ENCODE measurements around the gene ANKRD30B.
"Not testable (repeated sequence)": the region's sequence is repeated elsewhere in the genome, so short reads cannot be mapped to it uniquely, and the experiment has no call there.

The ANKRD30B gene, protein sequence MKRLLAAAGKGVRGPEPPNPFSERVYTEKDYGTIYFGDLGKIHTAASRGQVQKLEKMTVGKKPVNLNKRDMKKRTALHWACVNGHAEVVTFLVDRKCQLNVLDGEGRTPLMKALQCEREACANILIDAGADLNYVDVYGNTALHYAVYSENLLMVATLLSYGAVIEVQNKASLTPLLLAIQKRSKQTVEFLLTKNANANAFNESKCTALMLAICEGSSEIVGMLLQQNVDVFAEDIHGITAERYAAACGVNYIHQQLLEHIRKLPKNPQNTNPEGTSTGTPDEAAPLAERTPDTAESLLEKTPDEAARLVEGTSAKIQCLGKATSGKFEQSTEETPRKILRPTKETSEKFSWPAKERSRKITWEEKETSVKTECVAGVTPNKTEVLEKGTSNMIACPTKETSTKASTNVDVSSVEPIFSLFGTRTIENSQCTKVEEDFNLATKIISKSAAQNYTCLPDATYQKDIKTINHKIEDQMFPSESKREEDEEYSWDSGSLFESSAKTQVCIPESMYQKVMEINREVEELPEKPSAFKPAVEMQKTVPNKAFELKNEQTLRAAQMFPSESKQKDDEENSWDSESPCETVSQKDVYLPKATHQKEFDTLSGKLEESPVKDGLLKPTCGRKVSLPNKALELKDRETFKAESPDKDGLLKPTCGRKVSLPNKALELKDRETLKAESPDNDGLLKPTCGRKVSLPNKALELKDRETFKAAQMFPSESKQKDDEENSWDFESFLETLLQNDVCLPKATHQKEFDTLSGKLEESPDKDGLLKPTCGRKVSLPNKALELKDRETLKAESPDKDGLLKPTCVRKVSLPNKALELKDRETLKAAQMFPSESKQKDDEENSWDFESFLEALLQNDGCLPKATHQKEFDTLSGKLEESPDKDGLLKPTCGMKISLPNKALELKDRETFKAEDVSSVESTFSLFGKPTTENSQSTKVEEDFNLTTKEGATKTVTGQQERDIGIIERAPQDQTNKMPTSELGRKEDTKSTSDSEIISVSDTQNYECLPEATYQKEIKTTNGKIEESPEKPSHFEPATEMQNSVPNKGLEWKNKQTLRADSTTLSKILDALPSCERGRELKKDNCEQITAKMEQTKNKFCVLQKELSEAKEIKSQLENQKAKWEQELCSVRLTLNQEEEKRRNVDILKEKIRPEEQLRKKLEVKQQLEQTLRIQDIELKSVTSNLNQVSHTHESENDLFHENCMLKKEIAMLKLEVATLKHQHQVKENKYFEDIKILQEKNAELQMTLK (N-terminal part only)

GRCh38 chr18:14747513-14748474 lies at the start of gene ANKRD30B:
Gene ANKRD30B, plus strand, starts transcription at chr18:14748172. Its CDS starts 248 bp downstream, at chr18:14748420.
- DNase-seq (ENCODE audit: low read depth) = no peak

- DNase-seq (ENCODE audit: low read depth) = not testable (repeated sequence)
Measured at GRCh38 chr18:14701286-14702040, 46.5 kb upstream of the ANKRD30B start.

DNA sequence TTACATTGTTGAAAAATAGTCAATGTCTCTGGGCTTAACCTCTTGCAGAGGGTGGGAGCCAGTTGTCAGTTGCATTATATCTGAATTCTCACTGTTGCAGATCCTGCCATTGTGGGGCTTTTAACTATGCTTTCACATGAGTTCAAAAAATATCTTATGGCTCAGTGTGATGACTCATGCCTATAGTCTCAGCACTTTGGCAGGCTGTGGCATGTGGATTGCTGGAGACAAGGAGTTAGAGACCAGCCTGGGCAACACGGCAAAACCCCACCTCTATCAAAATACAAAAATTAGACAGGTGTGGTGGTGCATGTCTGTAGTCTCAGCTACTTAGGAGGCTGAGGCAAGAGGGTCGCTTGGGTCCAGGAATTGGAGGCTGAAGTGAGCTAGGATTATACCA lies 38.2 kb upstream of the ANKRD30B start:
- DNase-seq (ENCODE audit: low read depth) = not testable (repeated sequence)

DNA sequence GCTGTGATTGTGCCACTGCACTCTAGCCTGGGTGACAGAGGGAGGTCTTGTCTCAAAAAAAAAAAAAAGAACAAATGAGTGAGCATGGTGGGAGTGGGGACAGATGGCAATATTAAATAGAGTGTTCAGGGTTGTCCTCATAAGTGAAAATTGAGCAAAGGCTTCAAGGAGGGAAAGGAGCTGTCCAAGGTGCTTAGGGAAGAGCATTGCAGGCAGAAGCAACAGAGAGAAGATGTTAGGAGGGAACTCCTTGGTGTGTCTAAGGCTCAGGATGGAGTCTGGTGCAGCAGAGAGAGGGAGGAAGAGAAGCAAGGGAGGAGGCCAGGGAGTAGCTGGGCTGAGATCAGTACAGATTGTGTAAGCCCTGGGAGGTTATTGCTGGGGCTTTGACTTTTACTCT lies 26.4 kb upstream of the ANKRD30B start:
- not testable (repeated sequence) for DNase-seq (ENCODE audit: low read depth)

DNA sequence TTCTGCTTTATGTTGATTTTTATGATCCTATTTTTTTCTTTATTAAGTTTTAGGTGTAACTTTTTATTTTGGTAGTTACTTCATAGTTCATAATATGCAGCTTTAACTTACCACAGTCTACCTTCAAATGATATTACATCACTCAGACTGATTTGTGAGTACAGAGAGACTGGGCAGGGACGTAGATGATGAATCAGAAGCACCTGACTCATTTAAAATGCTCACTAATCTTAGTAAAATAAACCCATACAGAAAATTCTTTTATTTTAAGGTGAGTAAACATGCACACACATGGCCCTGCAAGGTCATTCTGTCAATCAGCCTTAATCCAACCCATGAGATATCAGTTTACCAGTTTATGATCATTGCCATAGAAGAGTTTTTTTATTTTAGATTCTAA lies 8.9 kb upstream of the ANKRD30B start:
- DNase-seq (ENCODE audit: low read depth) = not testable (repeated sequence)

DNA sequence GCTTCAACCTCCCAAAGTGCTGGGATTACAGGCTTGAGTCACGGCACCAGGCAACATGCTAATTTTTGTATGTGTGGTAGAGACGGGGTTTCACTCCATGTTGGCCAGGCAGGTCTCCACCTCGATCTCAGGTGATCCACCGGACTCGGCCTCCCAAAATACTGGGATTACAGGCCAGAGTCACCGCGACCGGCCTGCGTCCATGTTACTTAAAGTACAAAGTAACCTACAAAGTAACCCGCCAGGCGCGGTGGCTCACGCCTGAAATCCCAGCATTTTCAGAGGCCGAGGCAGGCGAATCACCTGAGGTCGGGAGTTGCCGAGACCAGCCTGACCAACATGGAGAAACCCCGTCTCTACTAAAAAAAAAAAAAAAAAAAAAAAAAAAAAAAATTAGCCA lies 1.1 kb upstream of the ANKRD30B start:
- no peak for DNase-seq (ENCODE audit: low read depth)

DNA sequence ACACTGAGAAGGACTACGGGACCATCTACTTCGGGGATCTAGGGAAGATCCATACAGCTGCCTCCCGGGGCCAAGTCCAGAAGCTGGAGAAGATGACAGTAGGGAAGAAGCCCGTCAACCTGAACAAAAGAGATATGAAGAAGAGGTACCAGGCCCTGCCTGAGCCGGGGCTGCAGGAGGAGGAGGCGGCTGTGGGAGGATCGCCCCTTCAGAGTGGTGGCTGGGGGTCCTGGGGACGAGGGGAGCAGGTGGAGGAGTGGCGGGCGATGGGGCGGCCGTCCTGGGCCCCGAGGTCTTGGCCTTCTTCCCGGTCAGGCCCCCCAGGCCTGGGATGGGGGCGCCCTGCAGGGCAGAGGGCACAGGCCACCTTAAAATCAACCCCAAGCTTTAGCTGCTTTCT lies 524 bp downstream of the ANKRD30B start:
- DNase-seq (ENCODE audit: low read depth) = no peak

DNA sequence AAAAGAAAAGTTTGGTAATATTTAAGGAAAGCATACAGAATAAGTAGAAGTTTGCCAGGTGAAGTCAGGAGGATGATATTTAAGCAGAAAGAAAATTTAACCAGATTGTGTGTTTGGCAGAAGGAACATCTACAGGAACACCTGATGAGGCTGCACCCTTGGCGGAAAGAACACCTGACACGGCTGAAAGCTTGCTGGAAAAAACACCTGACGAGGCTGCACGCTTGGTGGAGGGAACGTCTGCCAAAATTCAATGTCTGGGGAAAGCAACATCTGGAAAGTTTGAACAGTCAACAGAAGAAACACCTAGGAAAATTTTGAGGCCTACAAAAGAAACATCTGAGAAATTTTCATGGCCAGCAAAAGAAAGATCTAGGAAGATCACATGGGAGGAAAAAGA lies 15.6 kb downstream of the ANKRD30B start:
- DNase-seq (ENCODE audit: low read depth) = not testable (repeated sequence)

- DNase-seq (ENCODE audit: low read depth) = no peak
Measured at GRCh38 chr18:14767474-14767873, 19.5 kb downstream of the ANKRD30B start.

- DNase-seq (ENCODE audit: low read depth) = no peak
Measured at GRCh38 chr18:14768241-14768640, 20.3 kb downstream of the ANKRD30B start.

DNA sequence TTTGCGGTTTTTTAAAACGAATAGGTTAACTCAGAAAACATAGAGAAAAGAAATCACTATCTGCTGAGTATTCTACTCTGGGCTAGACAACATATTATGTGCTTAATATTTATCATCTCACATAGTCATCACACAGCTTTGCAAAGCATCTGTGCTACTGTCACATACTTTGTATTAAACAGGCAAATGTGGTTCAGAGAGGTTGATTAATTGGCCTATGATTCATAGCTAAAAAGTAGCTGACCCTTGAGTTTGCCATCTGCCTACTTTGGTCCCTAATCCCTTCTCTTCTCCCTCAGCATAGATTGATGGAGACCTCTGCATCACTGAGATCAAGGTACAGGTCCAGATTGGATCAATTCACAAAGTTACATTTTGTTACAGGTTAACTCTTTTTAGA lies 21.4 kb downstream of the ANKRD30B start:
- DNase-seq (ENCODE audit: low read depth) = no peak

GRCh38 chr18:14776801-14777200 lies 28.8 kb downstream of the ANKRD30B start:
- no peak for DNase-seq (ENCODE audit: low read depth)

DNA sequence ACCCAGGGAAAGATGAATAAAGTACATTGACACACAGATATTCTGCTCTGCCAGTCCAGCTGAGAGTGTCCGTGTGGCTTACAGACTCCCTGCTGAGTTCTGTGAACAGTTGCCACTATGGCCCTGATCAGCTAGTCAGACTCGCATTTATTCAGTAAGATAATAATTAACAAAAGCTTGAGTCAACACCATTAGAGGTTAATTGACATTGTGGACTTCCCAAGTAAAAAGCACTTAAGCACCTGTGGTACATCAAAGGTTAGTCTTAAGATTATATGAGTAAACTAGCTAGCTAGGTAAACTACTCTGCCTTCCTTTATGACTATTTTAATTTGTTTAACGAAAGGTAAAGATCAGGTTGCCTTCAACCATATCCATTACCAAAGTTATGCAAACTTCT lies 33.7 kb downstream of the ANKRD30B start:
- DNase-seq (ENCODE audit: low read depth) = no peak

GRCh38 chr18:14784133-14784532 lies 36.2 kb downstream of the ANKRD30B start:
- no peak for DNase-seq (ENCODE audit: low read depth)

- not testable (repeated sequence) for DNase-seq (ENCODE audit: low read depth)
Measured at GRCh38 chr18:14796876-14797275, 48.9 kb downstream of the ANKRD30B start.

DNA sequence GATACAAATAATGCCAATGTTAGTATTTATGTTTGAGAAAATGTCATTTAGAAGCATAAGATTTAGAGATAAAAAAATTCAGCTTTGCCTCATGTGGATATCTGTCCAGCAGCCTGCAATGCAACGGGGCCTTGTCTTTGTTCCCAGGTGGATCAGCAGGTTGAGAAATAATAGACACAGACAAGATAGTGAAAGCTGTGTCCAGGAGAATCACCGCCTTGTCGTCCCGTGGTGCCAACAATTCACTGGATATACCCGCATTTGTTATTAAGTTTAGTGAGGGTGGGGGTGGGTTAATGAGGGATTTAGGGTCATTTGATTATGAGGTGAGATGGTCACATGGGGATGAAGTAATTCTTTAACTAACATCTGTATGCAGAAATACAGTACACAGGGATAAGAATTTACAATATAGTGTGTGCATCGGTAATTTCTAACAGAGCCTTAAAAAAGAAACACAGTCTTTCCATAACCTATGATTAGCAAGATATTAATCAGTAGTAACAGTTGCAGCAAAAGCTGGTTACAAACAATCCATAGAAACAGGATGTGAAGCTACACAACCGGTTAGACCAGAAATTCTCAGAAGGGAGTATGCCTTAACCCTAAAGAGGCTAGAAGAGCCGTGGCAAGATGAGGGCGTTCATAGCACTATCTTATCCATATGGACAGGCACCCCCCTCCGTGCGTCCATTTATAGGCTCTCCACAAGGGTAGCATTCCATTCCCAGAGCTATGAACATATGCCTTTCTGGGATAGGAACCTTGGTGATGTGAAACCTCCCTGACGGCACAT lies 50.2 kb downstream of the ANKRD30B start:
- DNase-seq (ENCODE audit: low read depth) = not testable (repeated sequence)

GRCh38 chr18:14811081-14811480 lies 63.1 kb downstream of the ANKRD30B start:
- not testable (repeated sequence) for DNase-seq (ENCODE audit: low read depth)

GRCh38 chr18:14826972-14827632 lies 79.1 kb downstream of the ANKRD30B start:
- not testable (repeated sequence) for DNase-seq (ENCODE audit: low read depth)

DNA sequence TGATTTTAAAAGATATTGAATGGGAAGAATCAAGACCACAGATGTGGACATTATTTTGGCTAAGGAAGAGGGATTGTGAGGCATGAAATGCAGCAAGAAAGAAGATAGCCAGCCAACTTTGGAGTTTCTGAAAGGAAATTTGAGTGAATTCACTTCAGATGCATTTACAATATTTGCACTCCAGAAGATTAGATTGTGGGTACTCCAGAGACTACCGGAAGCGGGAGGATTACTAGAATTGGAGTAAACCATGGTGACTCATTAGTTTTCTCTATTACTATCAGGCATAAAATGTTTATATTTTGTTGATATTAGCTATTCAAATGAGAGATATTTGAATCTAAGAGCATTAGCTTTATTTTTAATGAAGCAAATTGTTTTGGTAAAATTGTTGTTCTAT lies 93.6 kb downstream of the ANKRD30B start:
- not testable (repeated sequence) for DNase-seq (ENCODE audit: low read depth)
